BJ (cell line): ENCODE data around the gene DDX5. TPM values are rescaled to one million over a fixed set of nuclear protein-coding genes. Genes with fewer than 3 reads are reported as not detected.
A peak's percentile ranks its signal among the peaks of the same experiment; 100 is the strongest.

ENCODE experiments used
- CTCF ChIA-PET: fragments of 350-600 bp; formaldehyde crosslinking; extraction: SDS; loops from one replicate; lab custom pipeline; 2021; ENCODE audit warnings: antibody characterized with exemption, inconsistent platforms; lab: Yijun Ruan, JAX
- POLR2A ChIA-PET: fragments of 300-600 bp; sonication (Branson Sonifier 250); formaldehyde crosslinking; extraction: SDS; loops from one replicate; lab custom pipeline; 2021; ENCODE audit warnings: antibody characterized with exemption; lab: Charles Lee
- DNase-seq: peaks from one replicate; pipeline ENCODE4 v3.0.0-alpha.2; 2011; ENCODE audit warnings: low read depth
- H3K27me3 ChIP-seq: 2 replicates; pipeline ENCODE4 v1.6.0; 2011; ENCODE audit warnings: low read length; ENCODE audit not compliant: control insufficient read depth, insufficient read depth
- H3K36me3 ChIP-seq: 2 replicates; pipeline ENCODE4 v1.5.1; 2011; ENCODE audit warnings: low read length; ENCODE audit not compliant: control insufficient read depth, insufficient read depth
- H3K4me3 ChIP-seq: 2 replicates; pipeline ENCODE4 v1.5.1; 2011; ENCODE audit warnings: low read depth, mild to moderate bottlenecking, control low read depth, low read length
- CTCF ChIP-seq: IDR thresholded peaks from 2 replicates; pipeline ENCODE4 v1.5.1; 2011; ENCODE audit warnings: low read depth, mild to moderate bottlenecking, control low read depth, inconsistent platforms, low read length, moderate library complexity; ENCODE audit not compliant: insufficient read depth
- polyA plus RNA-seq: library from polyadenylated mRNA; depleted of rRNA; stranded (reverse); fragments of >200 nt; gene quantifications from 2 replicates; pipeline ENCODE4 v1.2.3, GENCODE V29; 2011

Gene DDX5
- polyA plus RNA-seq, 1 experiment: 850 TPM

- H3K36me3 ChIP-seq: peaks cover 2% of the 10 kb centered on the region; the same call in 1 of the 2 replicates
- H3K27me3 ChIP-seq: no peaks in the 10 kb centered on the region
- no peak for DNase-seq
- CTCF ChIA-PET: interaction anchor here (0.8 to 11.2 kb wide), 13 partner anchors 8 to 190 kb away, joined by 3 to 220 read pairs (median 4); partner anchors contain the start of genes CEP95 and DDX5
- POLR2A ChIA-PET: no interaction called here
- no peak overlapping the region for H3K4me3 ChIP-seq
- peak; percentile 42 for TF ChIP-seq CTCF
Measured at GRCh38 chr17:64492481-64493109, 13.5 kb downstream of the DDX5 start.

- no peak for TF ChIP-seq CTCF
- H3K4me3 ChIP-seq: no peak overlapping the region
- CTCF ChIA-PET: interaction anchor here (0.9 to 11.2 kb wide), 14 partner anchors 7 to 189 kb away, joined by 3 to 220 read pairs (median 5); partner anchors contain the start of genes CEP95 and DDX5
- no peaks in the 10 kb centered on the region for H3K27me3 ChIP-seq
- POLR2A ChIA-PET: no interaction called here
- DNase-seq: no peak
- H3K36me3 ChIP-seq: no peaks in the 10 kb centered on the region; the same call in 1 of the 2 replicates
Measured at GRCh38 chr17:64491994-64492393, 14.1 kb downstream of the DDX5 start.

- DNase-seq: no peak
- Histone ChIP-seq H3K27me3 (no peaks in the 10 kb centered on the region), H3K4me3 (no peak overlapping the region), H3K36me3 (no peaks in the 10 kb centered on the region; the same call in 1 of the 2 replicates)
- ChIA-PET POLR2A (interaction anchor here (0.9 kb wide), 1 partner anchor 15 kb away, joined by 3 read pairs; the partner anchor contains the start of gene CEP95), CTCF (interaction anchor here (0.5 to 11.2 kb wide), 18 partner anchors 10 to 188 kb away, joined by 3 to 220 read pairs (median 5); partner anchors contain the start of genes CEP95 and DDX5)
- peak; percentile 76 for TF ChIP-seq CTCF
Measured at GRCh38 chr17:64491034-64491860, 14.8 kb downstream of the DDX5 start.

- H3K27me3 ChIP-seq: no peaks in the 10 kb centered on the region
- TF ChIP-seq CTCF: no peak
- no peak for DNase-seq
- no peak overlapping the region for H3K4me3 ChIP-seq
- POLR2A ChIA-PET: no interaction called here
- CTCF ChIA-PET: interaction anchor here (11.2 kb wide), 1 partner anchor 64 kb away, joined by 220 read pairs; no protein-coding TSS in a partner anchor
- H3K36me3 ChIP-seq: no peaks in the 10 kb centered on the region; the same call in 1 of the 2 replicates
Measured at GRCh38 chr17:64488301-64488700, 17.8 kb downstream of the DDX5 start.

GRCh38 chr17:64484380-64484779 lies 21.7 kb downstream of the DDX5 start:
- no peak for DNase-seq
- Histone ChIP-seq H3K27me3 (no peaks in the 10 kb centered on the region), H3K4me3 (no peak overlapping the region), H3K36me3 (0 out of 2 replicates have a peak, but pooled peaks cover 1% of the 10 kb centered on the region)
- CTCF ChIA-PET: interaction anchor here (1.1 to 4.4 kb wide), 2 partner anchors 9 to 64 kb away, joined by 5 to 30 read pairs; no protein-coding TSS in a partner anchor
- TF ChIP-seq CTCF: no peak
- POLR2A ChIA-PET: no interaction called here
